ENCODE results near the gene NDUFS6.

DNA sequence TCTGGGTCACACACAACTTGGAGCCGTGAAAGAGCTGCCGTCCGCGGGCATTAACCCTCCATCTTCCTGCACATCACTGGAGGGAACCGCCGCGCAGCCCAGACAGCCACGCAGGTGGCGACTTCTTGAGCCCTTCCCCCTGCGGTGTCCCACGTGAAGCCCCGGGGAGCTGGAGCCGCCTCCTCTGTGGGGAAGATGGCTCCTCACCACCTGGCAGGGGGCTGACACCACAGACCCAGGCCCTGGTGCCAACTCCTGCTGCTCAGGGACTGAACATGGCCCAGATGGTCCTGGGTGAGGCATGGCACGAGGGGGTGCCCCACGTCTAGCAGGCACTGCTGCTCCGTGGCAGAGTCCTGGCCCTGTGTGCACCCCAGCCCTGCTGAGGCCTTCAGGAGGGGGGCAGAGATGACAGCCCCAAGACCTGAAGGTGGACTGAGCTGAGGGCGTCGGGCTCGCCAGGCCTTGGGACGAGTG is 38.9 kb downstream of the NDUFS6 start:
- TF ChIP-seq POLR2AphosphoS5 (IDR thresholded peaks at IDR 0.05; ENCODE audit: low read depth, low read length) = no peak
- TF ChIP-seq SPI1 (IDR thresholded peaks at IDR 0.05; ENCODE audit: low read depth, low read length) = no peak

All from GM12891 (cell line).